ENCODE results near the gene PPARG.

DNA sequence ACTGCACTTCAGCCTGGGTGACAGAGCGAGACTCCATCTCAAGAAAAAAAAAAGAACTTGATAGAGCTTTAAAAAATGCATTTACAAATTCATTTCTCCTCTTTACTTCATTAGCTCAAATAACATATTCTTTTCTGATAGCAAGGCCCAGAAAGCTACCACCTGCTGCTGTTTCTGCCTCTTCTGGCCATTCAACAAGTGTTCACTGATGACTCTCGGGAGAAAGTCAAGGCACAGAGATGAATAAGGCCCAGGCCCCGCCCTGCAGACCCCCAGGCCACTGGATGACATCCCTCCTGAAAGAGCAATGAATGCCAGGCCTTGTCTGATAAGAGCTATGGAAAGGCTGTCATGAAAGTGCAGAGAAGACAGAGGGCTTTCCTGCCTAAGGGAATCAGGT is 181.8 kb downstream of the PPARG start:
- TF ChIP-seq, protein P1, sequence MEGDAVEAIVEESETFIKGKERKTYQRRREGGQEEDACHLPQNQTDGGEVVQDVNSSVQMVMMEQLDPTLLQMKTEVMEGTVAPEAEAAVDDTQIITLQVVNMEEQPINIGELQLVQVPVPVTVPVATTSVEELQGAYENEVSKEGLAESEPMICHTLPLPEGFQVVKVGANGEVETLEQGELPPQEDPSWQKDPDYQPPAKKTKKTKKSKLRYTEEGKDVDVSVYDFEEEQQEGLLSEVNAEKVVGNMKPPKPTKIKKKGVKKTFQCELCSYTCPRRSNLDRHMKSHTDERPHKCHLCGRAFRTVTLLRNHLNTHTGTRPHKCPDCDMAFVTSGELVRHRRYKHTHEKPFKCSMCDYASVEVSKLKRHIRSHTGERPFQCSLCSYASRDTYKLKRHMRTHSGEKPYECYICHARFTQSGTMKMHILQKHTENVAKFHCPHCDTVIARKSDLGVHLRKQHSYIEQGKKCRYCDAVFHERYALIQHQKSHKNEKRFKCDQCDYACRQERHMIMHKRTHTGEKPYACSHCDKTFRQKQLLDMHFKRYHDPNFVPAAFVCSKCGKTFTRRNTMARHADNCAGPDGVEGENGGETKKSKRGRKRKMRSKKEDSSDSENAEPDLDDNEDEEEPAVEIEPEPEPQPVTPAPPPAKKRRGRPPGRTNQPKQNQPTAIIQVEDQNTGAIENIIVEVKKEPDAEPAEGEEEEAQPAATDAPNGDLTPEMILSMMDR (IDR thresholded peaks at IDR 0.05; ENCODE audit: extremely low read depth in 1 of 2, insufficient read depth in 1 of 2, low read depth in 1 of 2, low read length in 2 of 2): no peak
- no peak for TF ChIP-seq JUN (IDR thresholded peaks at IDR 0.05; ENCODE audit: borderline replicate concordance, insufficient read depth, insufficient read length, low read depth)
- no peak for TF ChIP-seq EZH2 (IDR thresholded peaks at IDR 0.05; ENCODE audit: borderline replicate concordance, low read depth, low read length, severe bottlenecking)
- no peak for TF ChIP-seq POLR2A (IDR thresholded peaks at IDR 0.05; ENCODE audit: low read depth, low read length)
- TF ChIP-seq MYC (IDR thresholded peaks at IDR 0.05; ENCODE audit: low read depth, low read length): no peak

Measured in endothelial cell of umbilical vein (primary cell).